Measurements from ENCODE around the gene GTSF1L. TPM values are rescaled to one million over a fixed set of nuclear protein-coding genes. Genes with fewer than 3 reads are reported as not detected.

GTSF1L gene
- total RNA-seq, 1 donor from 2014 or later: not detected

- intact Hi-C loops (cut with micrococcal nuclease): no loop called here
Observed at GRCh38 chr20:43716757-43717615, 9.8 kb downstream of the GTSF1L start.

GRCh38 chr20:43716123-43716522 lies 10.7 kb downstream of the GTSF1L start:
- intact Hi-C loops (cut with micrococcal nuclease): no loop called here

GRCh38 chr20:43715511-43715910 lies 11.3 kb downstream of the GTSF1L start:
- intact Hi-C loops (cut with micrococcal nuclease): no loop called here

GRCh38 chr20:43715044-43715443 lies 11.8 kb downstream of the GTSF1L start:
- intact Hi-C loops (cut with micrococcal nuclease): no loop called here

GRCh38 chr20:43711098-43711654 lies 15.6 kb downstream of the GTSF1L start:
- intact Hi-C loops (cut with micrococcal nuclease): no loop called here

GRCh38 chr20:43710370-43711044 lies 16.3 kb downstream of the GTSF1L start:
- intact Hi-C loops (cut with micrococcal nuclease): no loop called here

- intact Hi-C loops (cut with micrococcal nuclease): no loop called here
Observed at GRCh38 chr20:43702502-43702901, 24.3 kb downstream of the GTSF1L start.

- intact Hi-C loops (cut with micrococcal nuclease): no loop called here
Observed at GRCh38 chr20:43700627-43701026, 26.2 kb downstream of the GTSF1L start.

- intact Hi-C loops (cut with micrococcal nuclease): no loop called here
Observed at GRCh38 chr20:43699941-43700565, 26.7 kb downstream of the GTSF1L start.

GRCh38 chr20:43695571-43695970 lies 31.2 kb downstream of the GTSF1L start:
- intact Hi-C loops (cut with micrococcal nuclease): no loop called here

GRCh38 chr20:43694763-43695162 lies 32.0 kb downstream of the GTSF1L start:
- intact Hi-C loops (cut with micrococcal nuclease): no loop called here

GRCh38 chr20:43691928-43692524 lies 34.8 kb downstream of the GTSF1L start:
- intact Hi-C loops (cut with micrococcal nuclease): loop anchor here (1.0 kb wide), 2 partner anchors 154 to 243 kb away; no protein-coding TSS in a partner anchor

- intact Hi-C loops (cut with micrococcal nuclease): no loop called here
Observed at GRCh38 chr20:43690943-43691598, 35.7 kb downstream of the GTSF1L start.

GRCh38 chr20:43689165-43689564 lies 37.6 kb downstream of the GTSF1L start:
- intact Hi-C loops (cut with micrococcal nuclease): no loop called here

- intact Hi-C loops (cut with micrococcal nuclease): no loop called here
Observed at GRCh38 chr20:43686820-43687219, 40.0 kb downstream of the GTSF1L start.

GRCh38 chr20:43682446-43682845 lies 44.4 kb downstream of the GTSF1L start:
- intact Hi-C loops (cut with micrococcal nuclease): no loop called here

GRCh38 chr20:43681991-43682410 lies 44.8 kb downstream of the GTSF1L start:
- intact Hi-C loops (cut with micrococcal nuclease): no loop called here

- intact Hi-C loops (cut with micrococcal nuclease): no loop called here
Observed at GRCh38 chr20:43681468-43681942, 45.3 kb downstream of the GTSF1L start.

- intact Hi-C loops (cut with micrococcal nuclease): no loop called here
Observed at GRCh38 chr20:43680981-43681380, 45.8 kb downstream of the GTSF1L start.

- intact Hi-C loops (cut with micrococcal nuclease): no loop called here
Observed at GRCh38 chr20:43676368-43676767, 50.4 kb downstream of the GTSF1L start.
